Iris pigment epithelial cell (primary cell): ENCODE results near the gene RAB8A.

Source experiments
- DNase-seq: peaks from one replicate; pipeline ENCODE4 v3.0.0-alpha.2; 2011; ENCODE audit warnings: low read depth

RAB8A gene

GRCh38 chr19:16142032-16142580 is 30.4 kb downstream of the RAB8A start:
- DNase-seq = no peak

GRCh38 chr19:16143399-16144215 is 31.9 kb downstream of the RAB8A start, which contains the start of gene HSH2D:
Gene HSH2D (plus strand): TSS chr19:16143685. CDS start chr19:16148751, 5,066 bp downstream.
- DNase-seq = no peak

GRCh38 chr19:16144216-16144581 is 32.5 kb downstream of the RAB8A start:
- DNase-seq = no peak

- DNase-seq = no peak
Observed at GRCh38 chr19:16146112-16146511, 34.4 kb downstream of the RAB8A start.

GRCh38 chr19:16148443-16149229 is 36.9 kb downstream of the RAB8A start:
- no peak for DNase-seq

GRCh38 chr19:16153582-16154336 is 42.1 kb downstream of the RAB8A start:
- no peak for DNase-seq

- DNase-seq = no peak
Observed at GRCh38 chr19:16154557-16154956, 42.9 kb downstream of the RAB8A start.

GRCh38 chr19:16155128-16155527 is 43.4 kb downstream of the RAB8A start:
- DNase-seq = no peak

- no peak for DNase-seq
Observed at GRCh38 chr19:16156904-16157303, 45.2 kb downstream of the RAB8A start.

GRCh38 chr19:16157601-16158000 is 45.9 kb downstream of the RAB8A start:
- no peak for DNase-seq

GRCh38 chr19:16159655-16160054 is 48.0 kb downstream of the RAB8A start:
- DNase-seq = no peak

- DNase-seq = no peak
Observed at GRCh38 chr19:16160445-16160942, 48.8 kb downstream of the RAB8A start.

GRCh38 chr19:16160943-16161560 is 49.4 kb downstream of the RAB8A start:
- peak; percentile 85 for DNase-seq

- DNase-seq = peak; percentile 92
Observed at GRCh38 chr19:16161840-16162239, 50.2 kb downstream of the RAB8A start.

GRCh38 chr19:16164222-16164890 is 52.7 kb downstream of the RAB8A start:
- DNase-seq = no peak

- DNase-seq = no peak
Observed at GRCh38 chr19:16166417-16166816, 54.7 kb downstream of the RAB8A start.

- DNase-seq = no peak
Observed at GRCh38 chr19:16167055-16167454, 55.4 kb downstream of the RAB8A start.

- peak; percentile 79 for DNase-seq
Observed at GRCh38 chr19:16168465-16169081, 56.9 kb downstream of the RAB8A start.

- no peak for DNase-seq
Observed at GRCh38 chr19:16170134-16170533, 58.4 kb downstream of the RAB8A start.

- DNase-seq = no peak
Observed at GRCh38 chr19:16175954-16176353, 64.3 kb downstream of the RAB8A start.
